Mesenchymal stem cell (in vitro differentiated cells and primary cell): ENCODE data around the gene COL18A1.

Source experiments
- DNase-seq: peaks from one replicate; pipeline ENCODE4 v3.0.0-alpha.2; 2013
- H2AFZ ChIP-seq: one replicate; pipeline ENCODE4 v1.6.1; 2013; ENCODE audit warnings: low read depth, mild to moderate bottlenecking, control low read depth, inconsistent platforms, low read length, moderate library complexity
- H2AK5ac ChIP-seq: 2 replicates; pipeline ENCODE4 v1.6.1; 2013; ENCODE audit warnings: low read length, moderate library complexity, mild to moderate bottlenecking, inconsistent platforms; ENCODE audit not compliant: severe bottlenecking
- H2BK120ac ChIP-seq: one replicate; pipeline ENCODE4 v1.6.1; 2013; ENCODE audit warnings: low read depth, mild to moderate bottlenecking, inconsistent platforms, low read length, moderate library complexity
- H2BK12ac ChIP-seq, 2 experiments: one replicate each; pipeline ENCODE4 v1.6.1; 2013; ENCODE audit warnings: inconsistent platforms in 2 of 2, low read length in 2 of 2, mild to moderate bottlenecking in 2 of 2, moderate library complexity in 2 of 2, control low read depth in 1 of 2
- H2BK15ac ChIP-seq: one replicate; pipeline ENCODE4 v1.6.1; 2013; ENCODE audit warnings: mild to moderate bottlenecking, low read depth, inconsistent platforms; ENCODE audit not compliant: poor library complexity, severe bottlenecking
- H2BK5ac ChIP-seq: 2 replicates; pipeline ENCODE4 v1.6.1; 2013; ENCODE audit warnings: low read depth, mild to moderate bottlenecking, low read length, control low read depth, inconsistent platforms; ENCODE audit not compliant: poor library complexity, severe bottlenecking
- H3K14ac ChIP-seq, 2 experiments: one replicate each; pipeline ENCODE4 v1.6.1; 2013; ENCODE audit warnings: inconsistent platforms in 2 of 2, low read length in 2 of 2, control low read depth in 1 of 2, mild to moderate bottlenecking in 1 of 2, moderate library complexity in 1 of 2
- H3K18ac ChIP-seq, 2 experiments: one replicate each; pipeline ENCODE4 v1.6.1; 2013; ENCODE audit warnings: inconsistent platforms in 2 of 2, low read length in 2 of 2, control low read depth in 1 of 2, low read depth in 1 of 2, mild to moderate bottlenecking in 1 of 2
- H3K23ac ChIP-seq, 2 experiments: one replicate each; pipeline ENCODE4 v1.6.1; 2013; ENCODE audit warnings: inconsistent platforms in 2 of 2, low read length in 2 of 2, mild to moderate bottlenecking in 2 of 2, moderate library complexity in 2 of 2, control low read depth in 1 of 2
- H3K27ac ChIP-seq: 2 replicates; pipeline ENCODE4 v1.5.1; 2013; ENCODE audit warnings: mild to moderate bottlenecking, moderate library complexity, low read length, control low read depth, inconsistent platforms; ENCODE audit not compliant: poor library complexity, severe bottlenecking
- H3K27me3 ChIP-seq, 2 experiments: 2 replicates each; pipeline versions ENCODE4 v1.6.1 to v1.7.0; 2013; ENCODE audit warnings: low read length in 2 of 2, mild to moderate bottlenecking in 2 of 2, moderate library complexity in 2 of 2, control low read depth in 1 of 2, inconsistent platforms in 1 of 2; ENCODE audit not compliant: control insufficient read depth in 1 of 2, insufficient read depth in 1 of 2
- H3K36me3 ChIP-seq, 2 experiments: 2 replicates each; pipeline versions ENCODE4 v1.6.1 to v1.7.0; 2013; ENCODE audit warnings: low read length in 2 of 2, control low read depth in 1 of 2, inconsistent platforms in 1 of 2, low read depth in 1 of 2, mild to moderate bottlenecking in 1 of 2; ENCODE audit not compliant: insufficient read depth in 2 of 2, control insufficient read depth in 1 of 2
- H3K4ac ChIP-seq, 2 experiments: one replicate each; pipeline ENCODE4 v1.6.1; 2013; ENCODE audit warnings: inconsistent platforms in 2 of 2, low read length in 2 of 2, mild to moderate bottlenecking in 2 of 2, moderate library complexity in 2 of 2, control low read depth in 1 of 2, low read depth in 1 of 2
- H3K4me1 ChIP-seq: 2 replicates; pipeline ENCODE4 v1.6.1; 2013; ENCODE audit warnings: low read depth, low read length, control low read depth; ENCODE audit not compliant: control insufficient read depth, insufficient read depth
- H3K4me2 ChIP-seq: 2 replicates; pipeline ENCODE4 v1.6.1; 2013; ENCODE audit warnings: low read length, mild to moderate bottlenecking, inconsistent platforms; ENCODE audit not compliant: poor library complexity, severe bottlenecking
- H3K4me3 ChIP-seq, 2 experiments: 2 replicates each; pipeline versions ENCODE4 v1.5.1 to v1.7.0; 2013; ENCODE audit warnings: low read length in 2 of 2, mild to moderate bottlenecking in 2 of 2, control low read depth in 1 of 2, low read depth in 1 of 2; ENCODE audit not compliant: insufficient read depth in 1 of 2
- H3K79me1 ChIP-seq: replicated peaks from 2 replicates; pipeline ENCODE4 v1.6.1; 2013; ENCODE audit warnings: mild to moderate bottlenecking, control low read depth, low read length, inconsistent platforms; ENCODE audit not compliant: poor library complexity, severe bottlenecking
- H3K9ac ChIP-seq: 2 replicates; pipeline ENCODE4 v1.7.0; 2013; ENCODE audit warnings: mild to moderate bottlenecking, low read length, moderate library complexity
- H3K9me3 ChIP-seq: 2 replicates; pipeline ENCODE4 v1.7.0; 2013; ENCODE audit warnings: mild to moderate bottlenecking, low read length; ENCODE audit not compliant: control insufficient read depth
- H4K8ac ChIP-seq: one replicate; pipeline ENCODE4 v1.6.1; 2013; ENCODE audit warnings: inconsistent platforms, mild to moderate bottlenecking, low read length, moderate library complexity
- H4K91ac ChIP-seq: one replicate; pipeline ENCODE4 v1.6.1; 2013; ENCODE audit warnings: mild to moderate bottlenecking, low read length, inconsistent platforms
- WGBS: methylation state at CpG from one replicate; pipeline ENCODE4 v1.1.7; 2013; ENCODE audit warnings: mixed read lengths; 5-methylcytosine and 5-hydroxymethylcytosine counted together

Gene COL18A1

GRCh38 chr21:45523411-45524101 lies 118.6 kb downstream of the COL18A1 start:
- peaks cover 37% of the 10 kb centered on the region for H3K9me3 ChIP-seq
- H3K23ac ChIP-seq = no peak overlapping the region
- H3K9ac ChIP-seq = no peak overlapping the region
- no peak overlapping the region for H4K91ac ChIP-seq
- DNase-seq = no peak
- no peak overlapping the region for H3K4me3 ChIP-seq
- H3K4me1 ChIP-seq = peaks cover 5% of the 10 kb centered on the region
- no peak overlapping the region for H3K14ac ChIP-seq
- no peak overlapping the region for H3K4ac ChIP-seq
- no peak overlapping the region for H2BK12ac ChIP-seq
- H2AK5ac ChIP-seq = no peak overlapping the region
- no peak overlapping the region for H4K8ac ChIP-seq
- H3K4me2 ChIP-seq = no peak overlapping the region
- H3K18ac ChIP-seq = no peak overlapping the region
- WGBS = 95% methylated on average over 13 of the region's 16 CpGs
- H3K79me1 ChIP-seq = no peaks in the 10 kb centered on the region
- H2BK5ac ChIP-seq = no peak overlapping the region
- no peak overlapping the region for H2AFZ ChIP-seq
- H3K36me3 ChIP-seq = peaks cover 17 to 25% of the 10 kb centered on the region in 2 experiments
- H3K27me3 ChIP-seq = no peaks in the 10 kb centered on the region
- no peak overlapping the region for H3K27ac ChIP-seq
- H2BK15ac ChIP-seq = no peak overlapping the region
- no peak overlapping the region for H2BK120ac ChIP-seq

GRCh38 chr21:45524756-45525152 lies 119.8 kb downstream of the COL18A1 start:
- Histone ChIP-seq H2BK12ac (no peak overlapping the region), H4K8ac (no peak overlapping the region), H2BK5ac (no peak overlapping the region), H3K4me3 (no peak overlapping the region), H3K4ac (no peak overlapping the region), H2BK15ac (no peak overlapping the region), H2AFZ (no peak overlapping the region), H3K14ac (peak overlapping the region in 1 of 2 experiments; percentile 11), H3K4me2 (no peak overlapping the region), H3K18ac (peak overlapping the region in 1 of 2 experiments; percentile 28), H3K23ac (no peak overlapping the region), H2BK120ac (no peak overlapping the region), H2AK5ac (no peak overlapping the region), H3K27ac (no peak overlapping the region), H3K9me3 (peaks cover 25% of the 10 kb centered on the region), H3K27me3 (no peaks in the 10 kb centered on the region), H4K91ac (no peak overlapping the region), H3K9ac (no peak overlapping the region), H3K79me1 (no peaks in the 10 kb centered on the region), H3K36me3 (peaks cover 23 to 36% of the 10 kb centered on the region in 2 experiments), H3K4me1 (peaks cover 5% of the 10 kb centered on the region)
- DNase-seq = no peak
- WGBS = 98% methylated on average over 11 of the region's 11 CpGs

GRCh38 chr21:45525153-45525909 lies 120.4 kb downstream of the COL18A1 start:
- H3K4me1 ChIP-seq = peaks cover 5% of the 10 kb centered on the region
- no peak overlapping the region for H2BK12ac ChIP-seq
- H2BK5ac ChIP-seq = no peak overlapping the region
- DNase-seq = no peak
- H3K79me1 ChIP-seq = no peaks in the 10 kb centered on the region
- H3K23ac ChIP-seq = no peak overlapping the region
- peaks cover 19% of the 10 kb centered on the region for H3K9me3 ChIP-seq
- no peak overlapping the region for H4K8ac ChIP-seq
- no peak overlapping the region for H3K9ac ChIP-seq
- H2AFZ ChIP-seq = no peak overlapping the region
- peaks cover 27 to 41% of the 10 kb centered on the region in 2 experiments for H3K36me3 ChIP-seq
- peak overlapping the region in 1 of 2 experiments; percentile 28 for H3K18ac ChIP-seq
- H2BK15ac ChIP-seq = no peak overlapping the region
- H3K4ac ChIP-seq = no peak overlapping the region
- no peak overlapping the region for H2AK5ac ChIP-seq
- no peak overlapping the region for H3K4me3 ChIP-seq
- no peak overlapping the region for H4K91ac ChIP-seq
- no peaks in the 10 kb centered on the region for H3K27me3 ChIP-seq
- H3K14ac ChIP-seq = no peak overlapping the region
- H3K27ac ChIP-seq = no peak overlapping the region
- WGBS = 86% methylated on average over 29 of the region's 29 CpGs
- H2BK120ac ChIP-seq = no peak overlapping the region
- no peak overlapping the region for H3K4me2 ChIP-seq

GRCh38 chr21:45525910-45526306 lies 120.9 kb downstream of the COL18A1 start:
- H3K27ac ChIP-seq = no peak overlapping the region
- H2BK120ac ChIP-seq = no peak overlapping the region
- WGBS = 98% methylated on average over 9 of the region's 11 CpGs
- H2AK5ac ChIP-seq = no peak overlapping the region
- H3K9ac ChIP-seq = no peak overlapping the region
- no peak overlapping the region for H3K4me2 ChIP-seq
- DNase-seq = no peak
- no peak overlapping the region for H2BK5ac ChIP-seq
- H3K4me1 ChIP-seq = peaks cover 5% of the 10 kb centered on the region
- H2AFZ ChIP-seq = no peak overlapping the region
- no peak overlapping the region for H3K4ac ChIP-seq
- H3K23ac ChIP-seq = no peak overlapping the region
- H3K79me1 ChIP-seq = no peaks in the 10 kb centered on the region
- H3K18ac ChIP-seq = no peak overlapping the region
- no peak overlapping the region for H2BK12ac ChIP-seq
- H2BK15ac ChIP-seq = no peak overlapping the region
- H3K4me3 ChIP-seq = no peak overlapping the region
- H3K27me3 ChIP-seq = no peaks in the 10 kb centered on the region
- no peak overlapping the region for H3K14ac ChIP-seq
- peaks cover 25 to 47% of the 10 kb centered on the region in 2 experiments for H3K36me3 ChIP-seq
- no peak overlapping the region for H4K91ac ChIP-seq
- H4K8ac ChIP-seq = no peak overlapping the region
- peaks cover 16% of the 10 kb centered on the region for H3K9me3 ChIP-seq
